T-helper 17 cell (primary cell): ENCODE data around the gene MAP4K1. TPM values are rescaled to one million over a fixed set of nuclear protein-coding genes. Genes with fewer than 3 reads are reported as not detected.

Source experiments
- ATAC-seq: fragments of 150-1000 bp; cut with Tn5 transposase; 2 replicates; pipeline ENCODE4 v1.10.0; 2021; ENCODE audit warnings: mild to moderate bottlenecking, moderate library complexity
- DNase-seq, 3 donors: peaks; one replicate each; pipeline versions ENCODE4 v3.0.0 to v3.0.0-alpha.2; 2020 to 2021
- H3K9me3 ChIP-seq: one replicate; pipeline ENCODE4 v1.7.0; 2013; ENCODE audit warnings: low read length, mild to moderate bottlenecking; ENCODE audit not compliant: control insufficient read depth, poor library complexity, severe bottlenecking
- H3K27ac Mint-ChIP-seq: one replicate; pipeline ENCODE4 v1.8.0; 2022; ENCODE audit warnings: mild to moderate bottlenecking, moderate library complexity, mixed read lengths
- H3K27me3 Mint-ChIP-seq: one replicate; pipeline ENCODE4 v1.8.0; 2022; ENCODE audit warnings: mixed read lengths
- H3K36me3 Mint-ChIP-seq: one replicate; pipeline ENCODE4 v1.8.0; 2022; ENCODE audit warnings: low read depth, mixed read lengths
- H3K4me1 Mint-ChIP-seq: one replicate; pipeline ENCODE4 v1.8.0; 2022; ENCODE audit warnings: mild to moderate bottlenecking, mixed read lengths
- H3K4me3 Mint-ChIP-seq: one replicate; pipeline ENCODE4 v1.8.0; 2022; ENCODE audit warnings: mild to moderate bottlenecking, moderate library complexity, mixed read lengths
- total RNA-seq, 4 donors: library from RNA in 2 of 4; stranded (reverse) in 2 of 4; gene quantifications; one replicate each; pipeline ENCODE4 v1.2.3 and lab custom pipeline; 2022 to 2026

The MAP4K1 gene
- total RNA-seq, 2 donors from 2014 or later = 298 to 351 TPM

- no peak overlapping the region for H3K27ac Mint-ChIP-seq
- no peak for DNase-seq
- no peaks in the 10 kb centered on the region for H3K9me3 ChIP-seq
- H3K4me3 Mint-ChIP-seq = no peak overlapping the region
- no peaks in the 10 kb centered on the region for H3K27me3 Mint-ChIP-seq
- H3K4me1 Mint-ChIP-seq = peaks cover 15% of the 10 kb centered on the region
- H3K36me3 Mint-ChIP-seq = no peaks in the 10 kb centered on the region
- no peak for ATAC-seq
These were observed 67.8 kb downstream of the MAP4K1 start for GRCh38 chr19:38549942-38550341.

- Mint-ChIP-seq H3K36me3 (no peaks in the 10 kb centered on the region), H3K27me3 (no peaks in the 10 kb centered on the region), H3K4me1 (peaks cover 18% of the 10 kb centered on the region), H3K4me3 (no peak overlapping the region), H3K27ac (no peak overlapping the region)
- DNase-seq (no peak), ATAC-seq (no peak)
- H3K9me3 ChIP-seq = no peaks in the 10 kb centered on the region
These were observed 68.7 kb downstream of the MAP4K1 start for GRCh38 chr19:38549061-38549460.

- ATAC-seq (no peak), DNase-seq (no peak)
- H3K4me1 Mint-ChIP-seq = peaks cover 15% of the 10 kb centered on the region
- H3K9me3 ChIP-seq = no peaks in the 10 kb centered on the region
- no peaks in the 10 kb centered on the region for H3K36me3 Mint-ChIP-seq
- no peak overlapping the region for H3K27ac Mint-ChIP-seq
- no peak overlapping the region for H3K4me3 Mint-ChIP-seq
- no peaks in the 10 kb centered on the region for H3K27me3 Mint-ChIP-seq
These were observed 70.3 kb downstream of the MAP4K1 start for GRCh38 chr19:38547421-38547820.

GRCh38 chr19:38545596-38545995, 72.2 kb downstream of the MAP4K1 start:
- no peak for DNase-seq
- no peak overlapping the region for H3K4me3 Mint-ChIP-seq
- H3K27ac Mint-ChIP-seq = peak overlapping the region; percentile 32
- H3K9me3 ChIP-seq = no peaks in the 10 kb centered on the region
- H3K27me3 Mint-ChIP-seq = no peaks in the 10 kb centered on the region
- ATAC-seq = no peak
- H3K36me3 Mint-ChIP-seq = no peaks in the 10 kb centered on the region
- H3K4me1 Mint-ChIP-seq = peaks cover 13% of the 10 kb centered on the region

GRCh38 chr19:38544569-38545315, 73.0 kb downstream of the MAP4K1 start:
- Mint-ChIP-seq H3K27me3 (no peaks in the 10 kb centered on the region), H3K36me3 (no peaks in the 10 kb centered on the region), H3K4me3 (peak overlapping the region; percentile 50), H3K27ac (no peak overlapping the region), H3K4me1 (peaks cover 11% of the 10 kb centered on the region)
- ATAC-seq (no peak), DNase-seq (no peak)
- H3K9me3 ChIP-seq = no peaks in the 10 kb centered on the region

- ATAC-seq = peak; percentile 91
- Mint-ChIP-seq H3K4me1 (peaks cover 12% of the 10 kb centered on the region), H3K27ac (no peak overlapping the region), H3K4me3 (peak overlapping the region; percentile 50), H3K36me3 (no peaks in the 10 kb centered on the region), H3K27me3 (no peaks in the 10 kb centered on the region)
- DNase-seq = no peak
- no peaks in the 10 kb centered on the region for H3K9me3 ChIP-seq
These were observed 73.8 kb downstream of the MAP4K1 start for GRCh38 chr19:38543807-38544568.

- no peaks in the 10 kb centered on the region for H3K9me3 ChIP-seq
- H3K27ac Mint-ChIP-seq = no peak overlapping the region
- no peaks in the 10 kb centered on the region for H3K27me3 Mint-ChIP-seq
- ATAC-seq (no peak), DNase-seq (no peak)
- no peaks in the 10 kb centered on the region for H3K36me3 Mint-ChIP-seq
- H3K4me3 Mint-ChIP-seq = no peak overlapping the region
- H3K4me1 Mint-ChIP-seq = peaks cover 18% of the 10 kb centered on the region
These were observed 74.4 kb downstream of the MAP4K1 start for GRCh38 chr19:38543286-38543806.

- no peaks in the 10 kb centered on the region for H3K36me3 Mint-ChIP-seq
- H3K27me3 Mint-ChIP-seq = no peaks in the 10 kb centered on the region
- DNase-seq = no peak
- no peak overlapping the region for H3K4me3 Mint-ChIP-seq
- H3K9me3 ChIP-seq = no peaks in the 10 kb centered on the region
- ATAC-seq = no peak
- H3K27ac Mint-ChIP-seq = no peak overlapping the region
- H3K4me1 Mint-ChIP-seq = peaks cover 22% of the 10 kb centered on the region
These were observed 75.7 kb downstream of the MAP4K1 start for GRCh38 chr19:38542040-38542439.

GRCh38 chr19:38539751-38540150, 78.0 kb downstream of the MAP4K1 start:
- Mint-ChIP-seq H3K4me1 (peaks cover 25% of the 10 kb centered on the region), H3K27ac (peak overlapping the region; percentile 78), H3K4me3 (no peak overlapping the region), H3K36me3 (no peaks in the 10 kb centered on the region), H3K27me3 (no peaks in the 10 kb centered on the region)
- ATAC-seq (no peak), DNase-seq (no peak)
- peaks cover 7% of the 10 kb centered on the region for H3K9me3 ChIP-seq

GRCh38 chr19:38538793-38539528, 78.8 kb downstream of the MAP4K1 start:
- peaks cover 7% of the 10 kb centered on the region for H3K9me3 ChIP-seq
- Mint-ChIP-seq H3K36me3 (no peaks in the 10 kb centered on the region), H3K4me3 (peak overlapping the region; percentile 68), H3K27me3 (no peaks in the 10 kb centered on the region), H3K4me1 (peaks cover 18% of the 10 kb centered on the region), H3K27ac (peak overlapping the region; percentile 78)
- DNase-seq = no peak
- peak; percentile 95 for ATAC-seq

- peaks cover 7% of the 10 kb centered on the region for H3K9me3 ChIP-seq
- DNase-seq = no peak
- Mint-ChIP-seq H3K4me1 (peaks cover 18% of the 10 kb centered on the region), H3K4me3 (peak overlapping the region; percentile 68), H3K27ac (peak overlapping the region; percentile 78), H3K36me3 (no peaks in the 10 kb centered on the region), H3K27me3 (no peaks in the 10 kb centered on the region)
- no peak for ATAC-seq
These were observed 79.4 kb downstream of the MAP4K1 start for GRCh38 chr19:38538386-38538785.
